ENCODE data around the gene LIPA. TPM values are rescaled to one million over a fixed set of nuclear protein-coding genes. Genes with fewer than 3 reads are reported as not detected.

Gene LIPA
- total and polyA plus RNA-seq, 10 donors = 28.6 to 828 (median 337) TPM

GRCh38 chr10:89245802-89246201 is 5.8 kb downstream of the LIPA start:
- no peaks in the 10 kb centered on the region for H3K9me3 ChIP-seq
- no peak overlapping the region for H3K4me3 ChIP-seq
- H3K27me3 ChIP-seq (replicated peaks in 1 of 7) = no peaks in the 10 kb centered on the region
- intact Hi-C loops (cut with DNase I; ENCODE audit: low total_unique reads) = no loop called here
- no peak for TF ChIP-seq POLR2AphosphoS5 (IDR thresholded peaks at IDR 0.05)
- no peak for TF ChIP-seq CTCF (IDR thresholded peaks at IDR 0.05 in 8 of 11, conservative IDR thresholded peaks at IDR 0.05 in 3 of 11)
- TF ChIP-seq POLR2A (IDR thresholded peaks at IDR 0.05) = no peak
- no peak for DNase-seq
- peak overlapping the region in 4 of 8 donors; percentile 32 to 80 (median 70) for H3K27ac ChIP-seq
- H3K36me3 ChIP-seq = peaks cover 0 to 19% (median 0%) of the 10 kb centered on the region in 6 donors
- peaks cover 27 to 84% (median 57%) of the 10 kb centered on the region in 6 donors for H3K4me1 ChIP-seq
- WGBS, 5 donors = 54 to 74% (median 67%) methylated on average over 4 of the region's 4 CpGs

DNA sequence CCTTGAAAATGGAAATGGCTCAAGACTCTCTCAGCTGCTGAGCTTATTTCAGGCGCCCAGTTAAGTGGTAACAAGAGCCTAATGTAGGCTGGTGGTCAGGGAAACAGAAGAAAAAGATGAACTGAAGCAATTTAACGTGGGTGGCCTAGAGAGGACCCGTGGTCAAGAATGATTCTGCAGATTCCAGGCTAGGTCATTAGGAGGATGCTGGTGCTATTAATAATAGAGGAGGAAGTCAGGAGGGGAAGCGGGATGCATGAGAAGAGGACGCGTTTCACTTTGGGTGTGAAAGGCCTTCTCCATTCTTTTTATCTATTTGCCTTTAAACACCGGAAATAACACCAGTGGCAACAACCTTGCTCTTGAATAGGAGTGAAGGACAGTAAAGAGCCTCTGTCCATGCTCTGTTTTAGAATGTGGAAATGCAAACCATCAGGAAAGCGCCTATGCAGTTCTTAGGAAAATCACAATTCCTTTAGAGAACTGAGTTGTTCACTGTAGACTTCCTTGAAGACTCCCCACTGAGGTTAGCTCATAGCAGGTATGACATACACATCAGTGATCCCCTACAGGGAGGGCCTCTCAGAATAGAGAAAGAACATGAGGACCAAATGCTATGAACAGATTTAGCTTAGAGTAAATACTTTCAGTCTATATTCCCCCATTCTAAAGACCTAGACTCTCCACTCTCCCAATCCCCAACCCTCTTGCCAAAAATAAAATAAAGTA is 8.6 kb downstream of the LIPA start:
- Histone ChIP-seq H3K4me1 (peaks cover 27 to 71% (median 45%) of the 10 kb centered on the region in 6 donors), H3K27me3 (replicated peaks in 1 of 7) (no peaks in the 10 kb centered on the region), H3K27ac (peak overlapping the region; percentile 0 to 80 (median 60)), H3K4me3 (no peak overlapping the region), H3K9me3 (no peaks in the 10 kb centered on the region), H3K36me3 (peaks cover 0 to 37% (median 9%) of the 10 kb centered on the region in 6 donors)
- no peak for TF ChIP-seq CTCF (IDR thresholded peaks at IDR 0.05 in 8 of 11, conservative IDR thresholded peaks at IDR 0.05 in 3 of 11)
- peak in 1 of 3 donors; percentile 76 for TF ChIP-seq POLR2AphosphoS5 (IDR thresholded peaks at IDR 0.05)
- TF ChIP-seq POLR2A (IDR thresholded peaks at IDR 0.05) = no peak
- no peak for DNase-seq
- intact Hi-C loops (cut with DNase I; ENCODE audit: low total_unique reads) = no loop called here
- WGBS, 5 donors = 24 to 41% (median 28%) methylated on average over 8 of the region's 8 CpGs

DNA sequence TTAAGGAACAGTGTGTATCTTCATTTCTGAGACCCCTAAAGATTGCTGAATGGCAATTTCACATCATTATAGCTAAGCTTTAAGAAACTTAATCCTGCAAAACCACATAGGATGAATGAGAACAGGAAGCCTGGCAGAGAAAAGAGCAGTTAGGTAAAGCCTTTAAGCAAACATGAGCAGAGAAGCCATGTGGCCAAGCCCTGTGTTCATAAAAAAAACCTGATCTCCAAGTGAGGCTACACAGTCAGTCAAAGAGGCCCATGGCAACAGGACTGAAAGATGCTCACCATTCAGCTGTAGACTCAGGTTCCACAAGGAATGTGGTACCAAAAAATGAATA is 9.3 kb downstream of the LIPA start:
- no peaks in the 10 kb centered on the region for H3K9me3 ChIP-seq
- intact Hi-C loops (cut with DNase I; ENCODE audit: low total_unique reads) = no loop called here
- H3K27ac ChIP-seq = peak overlapping the region in 6 of 8 donors; percentile 34 to 80 (median 68)
- DNase-seq = no peak
- H3K27me3 ChIP-seq (replicated peaks in 1 of 7) = no peaks in the 10 kb centered on the region
- H3K4me1 ChIP-seq = peaks cover 27 to 71% (median 45%) of the 10 kb centered on the region in 6 donors
- no peak overlapping the region for H3K4me3 ChIP-seq
- peaks cover 0 to 37% (median 9%) of the 10 kb centered on the region in 6 donors for H3K36me3 ChIP-seq
- TF ChIP-seq CTCF (IDR thresholded peaks at IDR 0.05 in 8 of 11, conservative IDR thresholded peaks at IDR 0.05 in 3 of 11) (no peak), POLR2AphosphoS5 (IDR thresholded peaks at IDR 0.05) (no peak), POLR2A (IDR thresholded peaks at IDR 0.05) (no peak)

DNA sequence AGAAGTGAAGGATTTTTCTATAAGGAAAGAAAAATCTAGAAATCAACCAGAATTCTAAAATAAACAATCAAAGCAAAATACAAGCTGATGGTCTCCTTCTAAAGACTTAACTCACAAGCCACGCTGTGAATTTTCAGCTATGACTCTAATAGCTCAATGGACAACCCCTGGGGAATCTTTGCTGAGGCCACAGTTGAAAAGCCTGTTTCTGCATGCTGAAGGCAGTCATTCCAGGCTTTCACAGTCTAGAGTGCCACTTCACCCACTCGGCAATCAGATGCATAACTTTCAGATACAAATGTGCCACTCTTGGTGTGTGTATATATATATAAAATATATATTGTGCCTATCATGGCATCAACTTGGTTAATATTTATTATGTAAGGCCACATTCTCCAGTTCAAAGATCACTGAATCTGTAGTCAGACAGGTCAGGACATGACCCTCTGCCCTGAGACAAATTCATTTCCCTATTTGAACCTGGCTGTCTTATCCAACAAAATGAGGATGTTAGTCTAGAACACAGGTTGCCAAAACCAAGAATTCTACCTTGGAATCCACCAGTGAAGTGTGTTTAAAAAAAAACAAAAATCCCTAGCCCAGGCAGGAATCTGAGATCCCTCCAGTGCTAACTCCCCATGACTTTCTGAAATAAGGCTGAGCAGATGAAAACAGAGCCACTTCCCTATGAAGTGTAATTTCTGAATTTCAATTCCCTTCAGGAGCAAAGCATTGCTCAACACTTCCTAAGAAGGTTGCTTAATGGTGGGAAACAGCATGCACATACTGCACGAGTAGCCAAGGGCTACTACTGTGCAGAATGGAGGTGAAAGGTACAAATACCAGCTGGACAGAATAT is 9.9 kb downstream of the LIPA start:
- no peaks in the 10 kb centered on the region for H3K9me3 ChIP-seq
- 65 to 82% (median 68%) methylated on average over 3 of the region's 3 CpGs for WGBS, 5 donors
- H3K27ac ChIP-seq = peak overlapping the region in 4 of 8 donors; percentile 67 to 80 (median 70)

More for the DNA sequence above, 9.9 kb downstream of the LIPA start:
- Histone ChIP-seq H3K27me3 (replicated peaks in 1 of 7) (no peaks in the 10 kb centered on the region), H3K4me1 (peaks cover 27 to 68% (median 45%) of the 10 kb centered on the region in 6 donors), H3K4me3 (no peak overlapping the region), H3K36me3 (peaks cover 0 to 41% (median 9%) of the 10 kb centered on the region in 6 donors)
- intact Hi-C loops (cut with DNase I; ENCODE audit: low total_unique reads) = no loop called here
- no peak for TF ChIP-seq CTCF (IDR thresholded peaks at IDR 0.05 in 8 of 11, conservative IDR thresholded peaks at IDR 0.05 in 3 of 11)
- no peak for TF ChIP-seq POLR2A (IDR thresholded peaks at IDR 0.05)
- TF ChIP-seq POLR2AphosphoS5 (IDR thresholded peaks at IDR 0.05) = peak in 1 of 3 donors; percentile 69
- no peak for DNase-seq
